MM.1S (cell line): ENCODE measurements around the gene PTPRG.
"Not testable (repeated sequence)": the region's sequence is repeated elsewhere in the genome, so short reads cannot be mapped to it uniquely, and the experiment has no call there.

Source experiments
- DNase-seq: peaks from one replicate; pipeline ENCODE4 v3.0.0-alpha.2; 2015
- H2AFZ ChIP-seq: fragments of 300-600 bp; sonication (generic); 2 replicates; pipeline ENCODE4 v1.6.0; 2016; ENCODE audit warnings: antibody characterized with exemption, low read length
- H3F3A ChIP-seq: fragments of 300-600 bp; sonication (generic); 2 replicates; pipeline ENCODE4 v1.6.1; 2016; ENCODE audit warnings: mild to moderate bottlenecking, antibody characterized with exemption, low read length, moderate library complexity, mixed read lengths; ENCODE audit not compliant: insufficient read depth
- H3K27ac ChIP-seq: fragments of 300-600 bp; sonication (generic); 2 replicates; pipeline ENCODE4 v1.5.1; 2016; ENCODE audit warnings: mild to moderate bottlenecking, low read length
- H3K27me3 ChIP-seq: fragments of 300-600 bp; sonication (generic); replicated peaks from 2 replicates; pipeline ENCODE4 v1.6.0; 2016; ENCODE audit warnings: low read length; ENCODE audit not compliant: insufficient read depth
- H3K36me3 ChIP-seq: fragments of 300-600 bp; sonication (generic); replicated peaks from 2 replicates; pipeline ENCODE4 v1.6.1; 2016; ENCODE audit warnings: mild to moderate bottlenecking, low read length, mixed read lengths; ENCODE audit not compliant: insufficient read depth
- H3K4me1 ChIP-seq: fragments of 300-600 bp; sonication (generic); 2 replicates; pipeline ENCODE4 v1.6.1; 2016; ENCODE audit warnings: low read length, mixed read lengths
- H3K4me2 ChIP-seq: fragments of 300-600 bp; sonication (generic); 2 replicates; pipeline ENCODE4 v1.6.0; 2016; ENCODE audit warnings: low read depth, low read length
- H3K4me3 ChIP-seq: fragments of 300-600 bp; sonication (generic); 2 replicates; pipeline ENCODE4 v1.5.1; 2016; ENCODE audit warnings: low read length, mixed read lengths
- H3K79me2 ChIP-seq: fragments of 300-600 bp; sonication (generic); 2 replicates; pipeline ENCODE4 v1.6.1; 2016; ENCODE audit warnings: mixed run types, low read length, mixed read lengths
- H3K9ac ChIP-seq: fragments of 300-600 bp; sonication (generic); 2 replicates; pipeline ENCODE4 v1.6.1; 2016; ENCODE audit warnings: low read length, mixed read lengths
- H3K9me2 ChIP-seq: fragments of 300-600 bp; sonication (generic); replicated peaks from 2 replicates; pipeline ENCODE4 v1.6.1; 2016; ENCODE audit warnings: mild to moderate bottlenecking, low read length, mixed read lengths; ENCODE audit not compliant: insufficient read depth
- H3K9me3 ChIP-seq: fragments of 300-600 bp; sonication (generic); replicated peaks from 2 replicates; pipeline ENCODE4 v1.6.1; 2016; ENCODE audit warnings: mild to moderate bottlenecking, low read length, mixed read lengths; ENCODE audit not compliant: insufficient read depth
- H4K20me1 ChIP-seq: fragments of 300-600 bp; sonication (generic); 2 replicates; pipeline ENCODE4 v1.6.1; 2016; ENCODE audit warnings: mild to moderate bottlenecking, low read length, moderate library complexity, mixed read lengths; ENCODE audit not compliant: insufficient read depth
- CTCF ChIP-seq: fragments of 300-600 bp; sonication (generic); IDR thresholded peaks from 2 replicates; pipeline ENCODE4 v1.5.1; 2016; ENCODE audit warnings: antibody characterized with exemption, low read length, mixed read lengths
- EZH2 ChIP-seq: fragments of 300-600 bp; sonication (generic); optimal IDR thresholded peaks from 2 replicates; pipeline ENCODE3; 2017; ENCODE audit warnings: low read depth, mild to moderate bottlenecking, antibody characterized with exemption, low read length, mixed read lengths
- EZH2phosphoT487 ChIP-seq: fragments of 300-600 bp; sonication (generic); IDR thresholded peaks from 2 replicates; pipeline ENCODE4 v1.6.1; 2018; ENCODE audit warnings: antibody characterized with exemption, low read length

PTPRG gene

GRCh38 chr3:61704807-61705206 is 143.4 kb downstream of the PTPRG start:
- Histone ChIP-seq H3K36me3 (no peaks in the 10 kb centered on the region), H3K79me2 (peaks cover 23% of the 10 kb centered on the region), H3K9ac (no peak overlapping the region), H3F3A (no peaks in the 10 kb centered on the region), H3K9me3 (no peaks in the 10 kb centered on the region), H2AFZ (no peak overlapping the region), H3K27ac (no peak overlapping the region), H4K20me1 (no peaks in the 10 kb centered on the region), H3K27me3 (no peaks in the 10 kb centered on the region), H3K4me1 (peaks cover 15% of the 10 kb centered on the region), H3K4me2 (no peak overlapping the region), H3K9me2 (no peaks in the 10 kb centered on the region), H3K4me3 (no peak overlapping the region)
- no peak for TF ChIP-seq EZH2
- TF ChIP-seq EZH2phosphoT487: no peak
- no peak for TF ChIP-seq CTCF
- peak; percentile 21 for DNase-seq

- Histone ChIP-seq H3K36me3 (no peaks in the 10 kb centered on the region), H3K27ac (no peak overlapping the region), H3K79me2 (peaks cover 19% of the 10 kb centered on the region; the same call in 1 of the 2 replicates), H3K4me2 (no peak overlapping the region), H2AFZ (no peak overlapping the region), H3K4me1 (no peaks in the 10 kb centered on the region), H3K9me3 (no peaks in the 10 kb centered on the region), H4K20me1 (no peaks in the 10 kb centered on the region), H3K4me3 (no peak overlapping the region), H3K9ac (no peak overlapping the region), H3K9me2 (no peaks in the 10 kb centered on the region), H3F3A (no peaks in the 10 kb centered on the region), H3K27me3 (no peaks in the 10 kb centered on the region)
- TF ChIP-seq EZH2phosphoT487: no peak
- TF ChIP-seq CTCF: no peak
- TF ChIP-seq EZH2: no peak
- no peak for DNase-seq
Measured at GRCh38 chr3:61707492-61707891, 146.1 kb downstream of the PTPRG start.

GRCh38 chr3:61710920-61711319 is 149.5 kb downstream of the PTPRG start:
- not testable (repeated sequence) for H3K9me3 ChIP-seq, H3K27ac ChIP-seq, H3K27me3 ChIP-seq, DNase-seq, H3F3A ChIP-seq, H3K4me2 ChIP-seq, H3K9ac ChIP-seq, H3K4me3 ChIP-seq, H3K9me2 ChIP-seq, H2AFZ ChIP-seq, H4K20me1 ChIP-seq, H3K36me3 ChIP-seq, H3K4me1 ChIP-seq
- peaks cover 23% of the 10 kb centered on the region; the same call in 1 of the 2 replicates for H3K79me2 ChIP-seq

- H3F3A ChIP-seq: no peaks in the 10 kb centered on the region
- no peaks in the 10 kb centered on the region for H4K20me1 ChIP-seq
- no peaks in the 10 kb centered on the region for H3K36me3 ChIP-seq
- no peaks in the 10 kb centered on the region for H3K9me3 ChIP-seq
- H3K4me2 ChIP-seq: no peak overlapping the region
- no peaks in the 10 kb centered on the region for H3K27me3 ChIP-seq
- H3K79me2 ChIP-seq: peaks cover 22% of the 10 kb centered on the region; the same call in 1 of the 2 replicates
- no peak overlapping the region for H3K9ac ChIP-seq
- no peak overlapping the region for H2AFZ ChIP-seq
- no peaks in the 10 kb centered on the region for H3K9me2 ChIP-seq
- TF ChIP-seq EZH2phosphoT487: no peak
- no peak for TF ChIP-seq EZH2
- TF ChIP-seq CTCF: no peak
- H3K27ac ChIP-seq: no peak overlapping the region
- no peak overlapping the region for H3K4me3 ChIP-seq
- no peak for DNase-seq
- H3K4me1 ChIP-seq: no peaks in the 10 kb centered on the region
Measured at GRCh38 chr3:61714225-61714624, 152.9 kb downstream of the PTPRG start.
